ENCODE results near the gene GBX1. TPM values are rescaled to one million over a fixed set of nuclear protein-coding genes. Genes with fewer than 3 reads are reported as not detected.

GBX1 gene
- total RNA-seq, 2 donors from 2014 or later: not detected

- Histone ChIP-seq H3K4me3 (ENCODE audit: low read length) (no peak overlapping the region), H3K27me3 (ENCODE audit: control insufficient read depth, insufficient read depth, low read length, poor library complexity, severe bottlenecking) (no peaks in the 10 kb centered on the region), H3K9me3 (ENCODE audit: control insufficient read depth, low read length) (no peaks in the 10 kb centered on the region), H3K4me1 (ENCODE audit: control insufficient read depth, insufficient read depth, low read length) (no peaks in the 10 kb centered on the region), H3K9ac (ENCODE audit: extremely low read depth, low read length, poor library complexity, severe bottlenecking) (no peak overlapping the region), H3K27ac (ENCODE audit: low read depth, low read length) (no peak overlapping the region), H3K36me3 (ENCODE audit: control insufficient read depth, insufficient read depth, low read length) (no peaks in the 10 kb centered on the region)
- peaks cover 3% of the 10 kb centered on the region for H3K4me1 Mint-ChIP-seq
- 71 to 76% methylated on average over 5 to 18 of the region's 19 CpGs for WGBS, 2 experiments (ENCODE audit: insufficient coverage in 1 of 2, insufficient read length in 1 of 2)
- H3K9me3 Mint-ChIP-seq: no peaks in the 10 kb centered on the region
- DNase-seq: peak; percentile 81
- no peak overlapping the region for H3K4me3 Mint-ChIP-seq
- peaks cover 13% of the 10 kb centered on the region for H3K27me3 Mint-ChIP-seq (ENCODE audit: insufficient read depth)
- H3K27ac Mint-ChIP-seq: no peak overlapping the region
- TF ChIP-seq CTCF (conservative IDR thresholded peaks at IDR 0.05): no peak
- H3K36me3 Mint-ChIP-seq (ENCODE audit: low read depth): no peaks in the 10 kb centered on the region
Measured at GRCh38 chr7:151195616-151196450, 28.3 kb upstream of the GBX1 start.

DNA sequence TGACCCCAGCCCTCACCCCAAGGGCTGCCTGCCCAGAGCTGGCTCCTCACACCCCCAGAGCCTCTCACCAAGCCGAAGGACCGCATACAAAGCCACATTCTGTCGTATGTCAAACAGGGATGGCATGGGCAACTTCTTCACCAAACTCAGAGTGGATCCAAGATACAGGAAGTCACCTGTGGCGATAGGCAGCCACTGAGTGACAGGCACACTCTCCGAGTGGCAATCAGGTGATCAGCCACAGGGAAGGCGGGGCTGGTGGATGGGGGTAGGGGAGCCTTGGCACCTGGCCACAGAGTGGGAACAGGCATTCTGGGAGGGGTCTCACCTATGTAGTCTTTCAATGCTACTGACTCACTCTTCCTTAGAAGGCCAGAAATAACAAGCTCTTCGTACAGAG is 26.7 kb upstream of the GBX1 start:
- H3K27ac Mint-ChIP-seq: no peak overlapping the region
- no peak overlapping the region for H3K27ac ChIP-seq (ENCODE audit: low read depth, low read length)
- no peaks in the 10 kb centered on the region for H3K4me1 ChIP-seq (ENCODE audit: control insufficient read depth, insufficient read depth, low read length)
- peaks cover 9% of the 10 kb centered on the region for H3K27me3 ChIP-seq (ENCODE audit: control insufficient read depth, insufficient read depth, low read length, poor library complexity, severe bottlenecking)
- H3K9me3 Mint-ChIP-seq: no peaks in the 10 kb centered on the region
- no peak for TF ChIP-seq CTCF (conservative IDR thresholded peaks at IDR 0.05)
- DNase-seq: no peak
- no peaks in the 10 kb centered on the region for H3K9me3 ChIP-seq (ENCODE audit: control insufficient read depth, low read length)
- no peak overlapping the region for H3K9ac ChIP-seq (ENCODE audit: extremely low read depth, low read length, poor library complexity, severe bottlenecking)
- H3K27me3 Mint-ChIP-seq (ENCODE audit: insufficient read depth): peaks cover 19% of the 10 kb centered on the region
- WGBS, 2 experiments (ENCODE audit: insufficient coverage in 1 of 2, insufficient read length in 1 of 2): 95% methylated on average over 4 to 7 of the region's 7 CpGs
- no peaks in the 10 kb centered on the region for H3K36me3 ChIP-seq (ENCODE audit: control insufficient read depth, insufficient read depth, low read length)
- no peak overlapping the region for H3K4me3 ChIP-seq (ENCODE audit: low read length)
- no peaks in the 10 kb centered on the region for H3K4me1 Mint-ChIP-seq
- no peak overlapping the region for H3K4me3 Mint-ChIP-seq
- H3K36me3 Mint-ChIP-seq (ENCODE audit: low read depth): no peaks in the 10 kb centered on the region

GRCh38 chr7:151193203-151193978 is 25.9 kb upstream of the GBX1 start:
- H3K36me3 Mint-ChIP-seq (ENCODE audit: low read depth): no peaks in the 10 kb centered on the region
- Histone ChIP-seq H3K4me3 (ENCODE audit: low read length) (no peak overlapping the region), H3K27ac (ENCODE audit: low read depth, low read length) (no peak overlapping the region), H3K27me3 (ENCODE audit: control insufficient read depth, insufficient read depth, low read length, poor library complexity, severe bottlenecking) (peaks cover 9% of the 10 kb centered on the region), H3K36me3 (ENCODE audit: control insufficient read depth, insufficient read depth, low read length) (no peaks in the 10 kb centered on the region), H3K4me1 (ENCODE audit: control insufficient read depth, insufficient read depth, low read length) (no peaks in the 10 kb centered on the region), H3K9ac (ENCODE audit: extremely low read depth, low read length, poor library complexity, severe bottlenecking) (no peak overlapping the region), H3K9me3 (ENCODE audit: control insufficient read depth, low read length) (no peaks in the 10 kb centered on the region)
- peaks cover 15% of the 10 kb centered on the region for H3K27me3 Mint-ChIP-seq (ENCODE audit: insufficient read depth)
- no peak overlapping the region for H3K4me3 Mint-ChIP-seq
- DNase-seq: no peak
- H3K27ac Mint-ChIP-seq: no peak overlapping the region
- no peaks in the 10 kb centered on the region for H3K9me3 Mint-ChIP-seq
- 95 to 96% methylated on average over 11 to 14 of the region's 14 CpGs for WGBS, 2 experiments (ENCODE audit: insufficient coverage in 1 of 2, insufficient read length in 1 of 2)
- no peaks in the 10 kb centered on the region for H3K4me1 Mint-ChIP-seq
- no peak for TF ChIP-seq CTCF (conservative IDR thresholded peaks at IDR 0.05)

Data from endodermal cell (in vitro differentiated cells).